GM13977 (cell line): ENCODE measurements around the gene PDZD8.

ENCODE experiments used
- DNase-seq: peaks from one replicate; pipeline ENCODE4 v3.0.0; 2012; ENCODE audit warnings: low spot score
- in situ Hi-C: fragments of 300-500 bp; cut with MboI; formaldehyde crosslinking; loops from one replicate; pipeline ENCODE4 v1.12.0; 2022; ENCODE audit warnings: low sequenced_read_pairs, low pct_unique_long_range_greater_than_20kb, mixed read lengths, inconsistent platforms; ENCODE audit not compliant: unreplicated experiment
- TF ChIP-seq, protein P1 (sequence below): IDR thresholded peaks from 2 replicates; pipeline ENCODE4 v1.5.1; 2012; ENCODE audit warnings: mild to moderate bottlenecking, control low read depth; ENCODE audit not compliant: insufficient read depth; ENCODE audit errors: extremely low read depth, missing control alignments

PDZD8 gene

DNA sequence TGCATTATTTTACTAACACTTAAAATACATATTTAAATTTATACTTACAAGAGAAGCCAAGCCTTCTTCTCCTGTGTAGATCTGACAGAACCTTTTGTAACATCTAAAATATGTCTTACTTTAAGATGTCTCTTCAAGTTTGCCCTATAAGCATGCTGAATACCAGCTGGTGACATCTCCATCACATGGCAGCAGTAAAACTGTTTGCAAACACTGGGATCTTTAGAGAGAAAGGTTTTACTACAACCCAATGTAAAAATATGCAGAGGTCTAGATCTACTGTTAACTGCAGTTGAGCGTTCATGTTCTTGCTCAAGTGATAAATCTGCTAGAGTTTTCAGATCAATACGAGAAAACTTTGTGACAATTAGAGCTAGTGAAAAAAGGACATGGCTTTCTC, 23.2 kb downstream of the PDZD8 start:
- DNase-seq, result no peak
- in situ Hi-C loops, result no loop called here
- TF ChIP-seq, protein P1, sequence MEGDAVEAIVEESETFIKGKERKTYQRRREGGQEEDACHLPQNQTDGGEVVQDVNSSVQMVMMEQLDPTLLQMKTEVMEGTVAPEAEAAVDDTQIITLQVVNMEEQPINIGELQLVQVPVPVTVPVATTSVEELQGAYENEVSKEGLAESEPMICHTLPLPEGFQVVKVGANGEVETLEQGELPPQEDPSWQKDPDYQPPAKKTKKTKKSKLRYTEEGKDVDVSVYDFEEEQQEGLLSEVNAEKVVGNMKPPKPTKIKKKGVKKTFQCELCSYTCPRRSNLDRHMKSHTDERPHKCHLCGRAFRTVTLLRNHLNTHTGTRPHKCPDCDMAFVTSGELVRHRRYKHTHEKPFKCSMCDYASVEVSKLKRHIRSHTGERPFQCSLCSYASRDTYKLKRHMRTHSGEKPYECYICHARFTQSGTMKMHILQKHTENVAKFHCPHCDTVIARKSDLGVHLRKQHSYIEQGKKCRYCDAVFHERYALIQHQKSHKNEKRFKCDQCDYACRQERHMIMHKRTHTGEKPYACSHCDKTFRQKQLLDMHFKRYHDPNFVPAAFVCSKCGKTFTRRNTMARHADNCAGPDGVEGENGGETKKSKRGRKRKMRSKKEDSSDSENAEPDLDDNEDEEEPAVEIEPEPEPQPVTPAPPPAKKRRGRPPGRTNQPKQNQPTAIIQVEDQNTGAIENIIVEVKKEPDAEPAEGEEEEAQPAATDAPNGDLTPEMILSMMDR, result no peak

DNA sequence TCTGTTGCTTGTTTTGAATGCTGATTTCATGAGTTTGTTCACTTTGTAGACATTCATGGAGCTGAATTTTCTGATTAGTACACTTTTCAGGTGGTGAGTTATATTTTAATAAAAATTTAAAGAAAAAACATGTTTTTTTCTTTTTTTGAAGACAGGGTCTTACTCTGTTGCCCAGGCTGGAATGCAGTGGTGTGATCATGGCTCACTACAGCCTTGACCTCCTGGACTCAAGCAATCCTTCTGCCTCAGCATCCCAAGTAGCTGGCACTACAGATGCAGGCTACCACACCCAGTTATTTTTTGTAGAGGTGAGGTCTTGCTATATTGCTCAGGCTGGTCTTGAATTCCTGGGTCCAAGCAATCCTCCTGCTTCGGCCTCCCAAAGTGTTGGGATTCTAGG, 23.7 kb downstream of the PDZD8 start:
- DNase-seq, result no peak
- in situ Hi-C loops, result no loop called here
- TF ChIP-seq, protein P1, result no peak

DNA sequence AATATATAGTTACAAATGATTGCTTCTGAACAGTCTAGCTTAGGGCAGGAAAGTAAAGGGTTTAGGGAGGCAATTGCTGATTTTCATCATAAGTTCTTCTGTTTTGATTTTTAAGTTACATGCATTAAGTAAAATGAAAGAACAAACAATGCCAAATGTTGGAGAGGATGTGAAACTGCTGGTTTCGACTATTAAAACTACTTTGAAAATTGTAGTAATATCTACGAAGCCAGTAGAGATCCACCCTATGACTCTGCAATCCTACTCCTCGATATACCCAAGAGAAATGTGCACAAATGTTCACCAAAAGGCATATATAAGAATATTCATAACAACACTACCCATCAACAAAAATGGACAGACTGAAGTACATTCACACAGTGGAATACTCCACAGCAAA, 24.3 kb downstream of the PDZD8 start:
- in situ Hi-C loops, result no loop called here
- DNase-seq, result no peak
- TF ChIP-seq, protein P1, result no peak

DNA sequence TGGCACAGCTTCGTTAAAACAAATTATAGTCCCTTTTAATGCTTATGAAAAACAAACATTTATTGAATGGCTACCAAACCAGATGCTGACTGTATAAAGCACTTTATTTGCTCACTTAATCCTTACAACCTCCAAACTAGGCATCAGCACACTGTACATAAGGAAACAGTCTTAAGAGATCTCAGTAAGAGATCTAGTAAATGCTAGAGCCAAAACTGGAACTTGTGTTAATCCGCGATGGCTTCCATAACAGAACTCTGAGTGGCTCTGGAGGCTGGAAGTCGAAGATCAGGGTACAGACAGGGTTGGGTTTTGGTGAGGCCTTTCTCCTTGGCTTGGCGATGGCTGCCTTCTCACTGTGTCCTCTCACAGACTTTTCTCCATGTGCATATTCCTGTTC, 27.0 kb downstream of the PDZD8 start:
- TF ChIP-seq, protein P1, result no peak
- no peak for DNase-seq
- in situ Hi-C loops, result no loop called here

DNA sequence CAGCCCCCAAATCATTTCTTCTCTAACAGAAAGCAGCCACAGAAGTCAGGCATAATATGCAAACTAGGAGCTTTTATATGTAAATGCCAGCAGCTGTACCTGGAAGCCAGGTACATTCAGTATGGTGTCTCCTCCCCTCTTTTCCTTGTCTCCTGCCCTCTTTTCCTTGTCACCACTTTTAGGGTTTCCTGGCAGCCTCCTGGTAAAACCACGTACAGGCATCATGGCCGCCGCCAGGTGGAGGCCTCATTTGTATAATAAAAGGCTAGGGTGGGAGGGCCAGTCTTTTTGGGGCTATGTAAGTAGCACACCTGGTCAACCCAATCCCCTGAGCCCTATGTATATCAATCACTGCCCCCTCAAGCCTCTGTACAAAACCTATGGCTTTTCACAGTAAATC, 28.7 kb downstream of the PDZD8 start:
- in situ Hi-C loops, result no loop called here
- TF ChIP-seq, protein P1, result no peak
- no peak for DNase-seq

DNA sequence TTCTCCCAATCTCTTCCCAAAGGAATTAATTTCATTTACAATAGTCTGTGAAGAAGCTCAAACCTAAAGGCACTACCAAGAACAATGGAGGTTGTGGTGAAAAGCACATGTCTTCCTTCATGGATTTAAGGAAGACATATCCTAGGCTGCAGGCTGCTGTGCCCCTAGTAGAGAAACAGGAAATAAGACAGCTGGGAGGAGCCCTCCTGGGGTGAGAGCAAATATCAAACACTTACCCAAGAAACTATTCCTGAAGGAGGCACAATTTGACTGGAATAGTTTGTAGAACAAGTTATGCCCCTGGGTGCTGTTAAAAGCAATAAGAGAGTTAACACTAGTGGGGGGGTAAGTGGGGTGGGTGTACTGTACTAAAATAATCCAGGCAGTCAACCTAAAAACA, 30.1 kb downstream of the PDZD8 start:
- DNase-seq, result no peak

DNA sequence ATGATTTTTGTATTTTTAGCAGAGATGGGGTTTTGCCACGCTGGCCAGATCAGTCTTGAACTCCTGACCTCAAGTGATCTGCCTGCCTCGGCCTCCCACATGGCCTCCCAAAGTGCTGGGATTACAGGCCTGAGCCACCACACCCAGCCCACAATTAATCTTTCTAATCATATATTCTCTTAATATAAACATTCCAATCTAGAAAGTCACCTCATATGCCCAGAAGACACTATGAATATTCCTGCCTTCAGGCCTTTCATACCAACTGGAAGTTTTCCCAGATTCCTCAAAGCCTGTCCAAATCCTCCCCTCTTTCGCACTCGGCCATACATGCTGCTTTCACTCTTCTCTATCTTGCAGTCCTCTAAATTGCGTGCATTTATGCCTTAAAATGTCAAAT, 32.6 kb downstream of the PDZD8 start:
- in situ Hi-C loops, result no loop called here
- DNase-seq, result no peak
- TF ChIP-seq, protein P1, result no peak

More for the DNA sequence above, 30.1 kb downstream of the PDZD8 start:
- TF ChIP-seq, protein P1, result no peak
- in situ Hi-C loops, result no loop called here
